Activated T-cell treated with anti-CD3 and anti-CD28 coated beads for 48 hours (primary cell): ENCODE data around the gene MCM6.

Experiments
- DNase-seq: peaks from one replicate; pipeline ENCODE4 v3.0.0-alpha.2; 2020; ENCODE audit warnings: low read depth

Gene MCM6

GRCh38 chr2:135862718-135863117 is 13.5 kb downstream of the MCM6 start:
- DNase-seq: no peak

- no peak for DNase-seq
Observed at GRCh38 chr2:135853401-135853800, 22.8 kb downstream of the MCM6 start.

GRCh38 chr2:135851858-135852257 is 24.4 kb downstream of the MCM6 start:
- DNase-seq: no peak

GRCh38 chr2:135850892-135851668 is 25.2 kb downstream of the MCM6 start:
- DNase-seq: no peak

GRCh38 chr2:135849087-135849486 is 27.2 kb downstream of the MCM6 start:
- DNase-seq: no peak

GRCh38 chr2:135845997-135846396 is 30.2 kb downstream of the MCM6 start:
- DNase-seq: no peak

- DNase-seq: no peak
Observed at GRCh38 chr2:135845257-135845656, 31.0 kb downstream of the MCM6 start.

GRCh38 chr2:135844301-135844895 is 31.8 kb downstream of the MCM6 start:
- DNase-seq: no peak

- no peak for DNase-seq
Observed at GRCh38 chr2:135843671-135844070, 32.6 kb downstream of the MCM6 start.

- DNase-seq: no peak
Observed at GRCh38 chr2:135840601-135841000, 35.6 kb downstream of the MCM6 start.

GRCh38 chr2:135839713-135840112 is 36.5 kb downstream of the MCM6 start:
- no peak for DNase-seq

GRCh38 chr2:135838502-135838901 is 37.7 kb downstream of the MCM6 start:
- no peak for DNase-seq

- DNase-seq: no peak
Observed at GRCh38 chr2:135836596-135837270, 39.5 kb downstream of the MCM6 start, which contains the start of gene LCT. Gene LCT, minus strand, starts transcription at chr2:135837184. Its CDS starts 15 bp downstream, at chr2:135837169.

GRCh38 chr2:135832891-135833290 is 43.4 kb downstream of the MCM6 start:
- no peak for DNase-seq

- no peak for DNase-seq
Observed at GRCh38 chr2:135831180-135831812, 44.9 kb downstream of the MCM6 start.

GRCh38 chr2:135829378-135830135 is 46.7 kb downstream of the MCM6 start:
- DNase-seq: no peak

- no peak for DNase-seq
Observed at GRCh38 chr2:135826544-135826943, 49.7 kb downstream of the MCM6 start.

- DNase-seq: no peak
Observed at GRCh38 chr2:135825550-135826176, 50.6 kb downstream of the MCM6 start.

GRCh38 chr2:135825131-135825530 is 51.1 kb downstream of the MCM6 start:
- DNase-seq: no peak

GRCh38 chr2:135822855-135823254 is 53.4 kb downstream of the MCM6 start:
- DNase-seq: no peak

GRCh38 chr2:135821190-135821589 is 55.1 kb downstream of the MCM6 start:
- no peak for DNase-seq
